GM19035 (cell line): ENCODE data around the gene SH3RF2.

ENCODE experiments used
- ATAC-seq: cut with Tn5 transposase; IDR thresholded peaks from one replicate; pipeline ENCODE4 v1.9.1; 2021; ENCODE audit not compliant: unreplicated experiment

SH3RF2 gene

GRCh38 chr5:146039420-146039819, 103.0 kb downstream of the SH3RF2 start:
- ATAC-seq, result no peak

- no peak for ATAC-seq
Measured at GRCh38 chr5:146040527-146040926, 104.1 kb downstream of the SH3RF2 start.

DNA sequence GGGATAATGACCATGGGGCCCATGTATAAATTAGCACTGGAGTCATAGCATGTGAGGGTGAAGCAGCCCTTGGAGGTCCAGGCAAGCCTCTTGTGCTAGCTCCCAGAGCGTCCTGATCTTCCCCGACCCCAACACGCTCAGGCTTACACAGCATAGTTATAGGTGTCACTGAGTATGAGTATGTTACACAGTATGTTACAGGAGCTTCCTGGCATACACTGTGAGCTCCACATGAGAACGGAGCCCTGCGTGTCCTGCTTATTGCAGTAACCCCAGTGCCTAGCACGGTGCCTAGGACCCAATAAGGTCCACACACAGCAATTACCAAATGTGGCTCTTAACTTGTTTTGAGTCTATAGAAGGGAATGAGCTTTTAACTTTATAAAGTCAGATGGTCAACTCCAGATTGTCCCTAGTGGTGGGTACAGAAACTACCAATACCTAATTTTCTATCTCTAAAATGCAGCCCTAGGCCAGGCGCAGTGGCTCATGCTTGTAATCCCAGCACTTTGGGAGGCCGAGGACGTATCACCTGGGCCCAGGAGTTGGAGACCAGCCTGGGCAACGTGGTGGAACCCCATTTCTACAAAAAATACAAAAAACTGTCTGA, 104.9 kb downstream of the SH3RF2 start:
- peak; percentile 82 for ATAC-seq

- ATAC-seq, result no peak
Measured at GRCh38 chr5:146042628-146043279, 106.4 kb downstream of the SH3RF2 start.

GRCh38 chr5:146043722-146044121, 107.3 kb downstream of the SH3RF2 start:
- no peak for ATAC-seq

GRCh38 chr5:146047396-146047795, 111.0 kb downstream of the SH3RF2 start:
- ATAC-seq, result no peak

DNA sequence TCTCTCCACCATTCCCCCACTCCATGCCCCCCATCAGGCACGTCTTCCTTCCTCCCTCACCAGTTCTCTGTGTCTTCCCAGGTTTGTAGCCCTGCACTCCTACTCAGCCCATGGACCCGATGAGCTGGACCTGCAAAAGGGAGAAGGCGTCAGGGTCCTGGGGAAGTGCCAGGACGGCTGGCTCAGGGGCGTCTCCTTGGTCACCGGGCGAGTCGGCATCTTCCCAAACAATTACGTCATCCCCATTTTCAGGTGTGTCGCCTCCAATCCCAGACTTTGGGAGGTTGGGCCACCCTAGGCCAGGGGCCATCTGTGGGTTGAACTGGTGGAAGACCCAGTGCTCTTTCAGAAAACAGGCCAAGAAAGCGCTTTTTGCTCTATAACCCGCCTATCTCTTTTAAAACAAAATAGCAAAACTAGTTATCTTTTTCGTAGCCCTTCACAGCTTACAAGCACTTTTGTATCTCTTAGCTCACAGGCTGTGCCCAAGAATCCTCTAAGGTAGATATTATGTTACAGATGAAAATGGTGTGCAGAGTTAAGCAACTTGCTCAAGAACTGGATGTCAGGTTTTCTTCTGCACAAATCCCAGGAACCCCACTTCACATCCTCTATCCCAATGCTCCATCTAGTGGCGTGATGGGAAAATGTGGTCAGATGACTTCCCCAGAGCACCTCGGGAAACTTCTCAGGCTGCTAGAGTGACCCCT, 112.8 kb downstream of the SH3RF2 start:
- ATAC-seq, result no peak

GRCh38 chr5:146049704-146050026, 113.3 kb downstream of the SH3RF2 start:
- ATAC-seq, result no peak

DNA sequence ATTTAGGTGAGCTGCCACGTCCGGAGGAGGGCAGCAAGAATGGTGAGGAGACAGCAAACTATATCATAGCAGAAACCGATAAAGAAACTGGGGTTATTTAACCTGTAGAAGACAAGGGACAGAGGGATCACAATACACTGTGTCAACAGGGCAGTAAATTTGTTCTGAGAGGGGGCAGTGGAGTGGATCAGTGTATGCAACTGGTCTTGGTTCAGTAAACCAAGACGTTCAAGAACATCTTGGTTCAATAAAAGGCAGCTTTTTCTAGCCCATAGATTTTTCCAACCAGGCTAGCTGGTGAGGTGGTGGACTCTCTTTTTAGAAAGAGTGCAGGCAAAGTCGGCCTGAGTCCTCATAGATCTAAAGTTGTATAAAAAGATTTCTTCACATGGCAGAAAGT, 113.7 kb downstream of the SH3RF2 start:
- ATAC-seq, result no peak

GRCh38 chr5:146051678-146052077, 115.3 kb downstream of the SH3RF2 start:
- no peak for ATAC-seq

GRCh38 chr5:146052780-146053179, 116.4 kb downstream of the SH3RF2 start:
- ATAC-seq, result no peak

- ATAC-seq, result no peak
Measured at GRCh38 chr5:146055432-146055831, 119.1 kb downstream of the SH3RF2 start.

DNA sequence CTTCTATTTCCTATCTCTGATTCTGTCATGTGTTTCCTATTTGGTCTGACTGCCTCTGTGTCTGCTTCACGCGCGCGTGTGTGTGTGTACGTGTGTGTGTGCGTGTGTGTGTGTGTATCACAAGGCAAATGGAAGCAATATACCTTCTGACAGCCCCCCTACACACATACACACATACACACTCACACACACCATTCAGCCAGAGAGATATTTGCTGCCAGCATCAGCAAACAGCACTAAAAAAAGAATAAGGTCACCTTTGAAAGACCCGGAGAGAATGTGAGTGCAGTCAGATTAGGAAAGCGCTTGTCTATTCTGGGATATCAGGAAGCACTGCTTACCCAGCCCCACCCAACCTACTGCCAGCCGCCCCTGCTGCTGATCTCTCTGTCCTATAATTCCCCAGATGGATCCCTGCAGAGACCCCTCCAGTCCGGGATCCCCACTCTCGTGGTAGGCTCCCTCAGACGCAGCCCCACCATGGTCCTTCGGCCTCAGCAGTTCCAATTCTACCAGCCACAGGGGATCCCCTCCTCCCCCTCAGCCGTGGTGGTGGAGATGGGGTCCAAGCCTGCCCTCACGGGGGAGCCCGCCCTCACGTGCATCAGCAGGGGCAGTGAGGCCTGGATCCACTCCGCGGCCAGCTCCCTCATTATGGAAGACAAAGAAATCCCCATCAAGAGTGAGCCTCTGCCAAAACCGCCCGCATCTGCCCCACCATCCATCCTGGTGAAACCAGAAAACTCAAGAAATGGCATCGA, 123.3 kb downstream of the SH3RF2 start:
- ATAC-seq, result no peak

- no peak for ATAC-seq
Measured at GRCh38 chr5:146060221-146060585, 123.8 kb downstream of the SH3RF2 start.

DNA sequence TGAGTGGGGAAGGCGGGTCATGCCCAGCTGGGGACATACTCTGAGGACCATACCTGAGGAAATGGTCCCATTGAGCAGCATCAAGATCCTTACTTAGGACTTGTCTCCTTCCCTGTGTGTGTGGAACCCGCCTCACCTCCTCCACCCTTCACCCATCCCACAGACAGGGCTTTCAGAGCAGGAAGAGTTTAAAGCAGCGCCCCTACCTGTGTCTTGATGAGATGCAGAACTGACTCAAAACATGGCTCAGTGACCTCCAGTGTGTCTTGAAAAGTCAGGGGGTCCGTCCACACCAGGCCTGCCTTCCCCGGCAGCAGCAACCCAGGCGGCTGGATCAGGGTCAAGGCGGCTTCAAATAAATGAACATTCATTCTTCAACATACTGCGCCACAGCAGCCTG, 130.6 kb downstream of the SH3RF2 start:
- no peak for ATAC-seq

- ATAC-seq, result no peak
Measured at GRCh38 chr5:146068206-146068605, 131.8 kb downstream of the SH3RF2 start.

DNA sequence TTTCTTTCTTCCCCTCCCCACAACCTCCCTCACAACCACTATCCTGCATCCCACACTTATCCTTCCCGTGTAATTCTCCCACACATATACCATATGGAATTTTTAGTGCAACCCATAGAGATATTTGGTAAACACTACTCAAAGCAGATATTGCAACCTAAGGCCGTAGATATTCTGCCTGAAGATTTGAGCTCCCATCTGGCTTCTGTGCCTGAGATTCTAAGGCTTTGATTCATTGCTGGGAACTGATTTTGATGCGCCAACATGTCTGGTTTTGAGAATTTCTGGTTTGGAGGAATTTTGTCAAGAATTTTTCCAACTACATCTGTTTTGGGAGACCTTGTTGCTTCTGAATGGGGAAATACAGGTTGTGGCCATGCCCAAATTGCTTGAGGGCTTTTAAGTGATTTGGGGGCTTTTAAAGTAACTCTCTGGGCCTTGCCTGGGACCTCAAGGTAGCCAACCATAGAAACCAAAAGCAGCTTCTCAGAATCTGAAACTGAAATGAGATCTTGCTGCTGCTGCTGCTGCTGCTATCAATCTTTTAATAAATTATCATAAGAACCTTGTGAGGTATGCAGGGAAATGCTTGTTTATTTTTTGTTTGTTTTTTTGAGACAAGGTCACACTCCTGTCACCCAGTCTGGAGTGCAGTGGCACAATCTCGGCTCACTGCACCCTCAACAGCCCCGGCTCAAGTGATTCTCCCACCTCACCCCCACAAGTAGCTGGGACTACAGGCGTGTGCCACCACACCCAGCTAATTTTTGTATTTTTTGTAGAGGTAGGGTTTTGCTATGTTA, 132.8 kb downstream of the SH3RF2 start:
- peak; percentile 61 for ATAC-seq

DNA sequence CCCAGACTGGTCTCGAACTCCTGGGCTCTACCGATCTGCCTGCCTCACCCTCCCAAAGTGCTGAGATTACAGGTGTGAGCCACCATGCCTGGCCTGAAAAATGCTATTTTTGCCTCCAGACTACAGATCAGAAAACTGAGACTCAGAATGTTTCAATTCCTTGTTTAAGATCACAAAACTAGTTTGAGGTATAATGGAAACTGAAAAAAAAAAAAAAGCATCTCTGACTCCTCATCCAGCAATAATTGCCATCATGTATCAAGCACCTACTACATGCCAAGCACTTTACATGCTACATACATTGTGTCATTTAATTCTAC, 133.4 kb downstream of the SH3RF2 start:
- peak; percentile 50 for ATAC-seq

DNA sequence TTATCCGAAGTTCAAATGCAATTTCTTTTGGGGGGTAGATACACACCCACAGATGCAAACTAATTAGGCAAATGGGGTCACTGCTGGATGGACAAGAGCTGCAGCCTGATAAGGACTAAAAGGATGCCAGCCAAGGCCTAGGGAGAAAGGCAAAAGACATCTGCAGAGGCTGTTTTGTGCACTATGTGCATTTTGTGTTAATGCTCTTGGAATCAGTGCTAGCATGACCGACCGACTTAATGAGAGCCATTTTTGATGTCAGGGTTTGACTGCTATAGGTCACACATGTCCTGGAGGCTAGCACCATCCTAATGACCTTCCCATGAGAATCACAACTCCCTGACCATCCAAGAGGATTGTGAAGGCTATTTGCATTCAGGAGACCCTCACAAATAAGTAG, 134.4 kb downstream of the SH3RF2 start:
- no peak for ATAC-seq

DNA sequence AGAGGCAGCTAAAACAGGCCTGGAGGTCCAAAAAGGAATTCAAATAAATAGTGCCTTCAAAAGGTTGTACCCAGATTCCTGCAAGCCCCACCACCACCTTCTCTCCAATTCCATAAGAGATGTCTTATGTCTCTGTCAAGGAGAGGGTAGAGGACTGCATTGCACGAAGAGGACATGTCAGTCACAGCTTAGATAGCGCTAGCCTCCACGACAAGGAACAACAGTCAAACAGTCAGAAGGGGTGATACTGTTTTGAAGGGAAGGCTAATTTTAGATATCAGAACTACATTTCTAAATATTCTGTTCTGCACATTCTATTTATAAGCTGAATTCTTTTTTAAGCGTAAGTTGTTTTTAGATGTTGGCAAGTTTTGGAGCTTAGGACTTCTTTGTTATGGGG, 134.8 kb downstream of the SH3RF2 start:
- no peak for ATAC-seq

GRCh38 chr5:146072595-146072994, 136.2 kb downstream of the SH3RF2 start:
- ATAC-seq, result no peak
